Stimulated activated CD4-positive, alpha-beta T cell treated with anti-CD3 and anti-CD28 coated beads, TNF-alpha, amount 100 ng/mL, for 1 hour (primary cell): Measurements from ENCODE around the gene SEMA3A.

Experiments
- DNase-seq, 3 donors: peaks; one replicate each; pipeline ENCODE4 v3.0.0-alpha.2; 2020; ENCODE audit warnings: low read depth in 3 of 3, low spot score in 1 of 3

The SEMA3A gene

DNA sequence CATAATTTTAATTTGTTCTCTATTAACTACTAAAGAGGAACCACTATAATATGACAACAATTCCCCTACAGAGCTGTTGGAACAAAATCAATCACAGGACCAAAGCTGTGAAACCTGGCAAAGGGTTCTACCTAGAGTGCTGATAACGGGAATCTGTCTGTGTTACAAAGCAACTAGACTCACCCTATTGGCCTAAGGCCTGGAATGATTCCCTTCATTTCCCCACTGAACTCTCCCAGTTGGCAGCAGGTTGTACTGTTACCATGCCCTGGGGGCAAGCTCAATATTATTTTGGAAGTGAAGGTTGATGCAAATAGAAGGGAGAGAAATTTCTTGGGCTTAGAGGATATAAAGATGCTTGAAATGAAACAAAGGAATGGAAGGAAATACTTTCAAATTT, 81.8 kb downstream of the SEMA3A start:
- DNase-seq, result no peak

- no peak for DNase-seq
Measured at GRCh38 chr7:84111842-84112241, 82.7 kb downstream of the SEMA3A start.

- DNase-seq, result no peak
Measured at GRCh38 chr7:84110400-84110799, 84.2 kb downstream of the SEMA3A start.

DNA sequence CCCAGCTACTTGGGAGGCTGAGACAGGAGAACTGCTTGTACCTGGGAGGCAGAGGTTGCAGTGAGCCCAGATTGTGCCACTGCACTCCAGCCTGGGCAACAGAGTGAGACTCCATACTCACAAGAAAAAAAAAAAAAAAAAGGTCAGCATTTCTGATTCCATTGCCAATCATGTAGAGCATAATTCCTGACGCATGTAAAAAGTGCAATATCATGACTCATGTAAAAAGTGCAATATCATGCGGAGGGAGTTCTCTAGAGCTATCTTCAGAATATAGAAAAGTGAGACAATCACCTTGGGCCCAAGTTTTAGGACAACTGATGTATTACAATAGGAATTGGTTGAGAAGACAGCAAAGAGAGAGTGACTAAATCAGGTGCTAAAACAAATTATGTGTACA, 85.8 kb downstream of the SEMA3A start:
- no peak for DNase-seq

- DNase-seq, result no peak
Measured at GRCh38 chr7:84108119-84108518, 86.5 kb downstream of the SEMA3A start.

- DNase-seq, result no peak
Measured at GRCh38 chr7:84107259-84107658, 87.3 kb downstream of the SEMA3A start.

DNA sequence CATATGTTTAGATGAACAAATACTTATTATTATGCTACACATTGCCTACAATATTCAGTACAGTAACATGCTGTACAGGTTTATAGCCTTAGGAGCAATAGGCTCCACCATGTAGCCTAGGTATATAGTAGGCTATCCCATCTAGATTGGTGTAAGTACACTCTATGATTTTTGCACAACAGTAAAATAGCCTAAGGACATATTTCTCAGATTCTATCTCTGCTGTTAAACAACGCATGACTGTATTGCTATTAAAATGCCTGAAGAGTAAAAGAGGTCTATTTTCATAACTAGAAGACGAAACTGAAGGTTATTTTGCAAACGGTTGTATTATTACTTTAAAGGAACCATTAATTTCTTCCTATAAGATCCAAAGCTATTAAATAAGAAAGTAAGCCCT, 88.3 kb downstream of the SEMA3A start:
- DNase-seq, result no peak

- DNase-seq, result no peak
Measured at GRCh38 chr7:84105586-84105985, 89.0 kb downstream of the SEMA3A start.

DNA sequence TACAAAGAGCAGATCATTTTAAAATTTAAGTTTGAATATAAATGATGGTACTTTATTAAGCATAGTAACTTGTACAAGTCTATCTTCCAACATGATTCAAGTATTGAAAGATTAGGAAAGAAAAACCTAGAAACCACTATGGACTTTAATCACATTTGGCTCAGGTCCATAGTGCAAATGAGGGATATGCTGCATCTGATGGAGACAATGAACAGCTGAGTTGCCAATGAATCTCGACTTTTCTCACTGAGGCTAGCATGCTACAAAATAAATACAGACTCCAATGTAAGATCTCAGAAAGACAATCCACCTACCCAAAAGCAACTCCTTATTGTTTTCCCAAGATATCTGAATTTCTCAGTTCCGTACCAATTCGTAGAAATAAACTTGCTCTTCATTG, 89.8 kb downstream of the SEMA3A start:
- DNase-seq, result no peak

DNA sequence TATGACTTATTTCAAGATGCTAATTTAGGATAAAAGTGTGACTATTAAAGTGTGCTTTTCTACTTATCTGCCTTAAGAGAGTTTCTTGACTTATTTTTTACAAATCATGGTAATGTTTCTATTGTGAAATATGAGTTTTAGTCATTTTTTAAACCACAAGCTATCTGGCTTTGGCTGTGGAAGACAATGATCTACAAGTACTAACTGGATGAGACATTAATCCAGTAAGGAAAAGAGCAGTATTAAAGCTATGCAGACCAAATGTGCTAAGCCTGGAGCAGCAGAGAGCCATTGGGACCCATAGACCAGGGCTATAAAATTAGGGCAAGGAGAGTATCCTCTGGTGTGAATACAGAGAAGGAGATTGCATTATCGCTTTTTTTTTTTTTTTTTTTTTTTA, 92.4 kb downstream of the SEMA3A start:
- no peak for DNase-seq

GRCh38 chr7:84100866-84101265, 93.7 kb downstream of the SEMA3A start:
- no peak for DNase-seq

GRCh38 chr7:84095971-84096370, 98.6 kb downstream of the SEMA3A start:
- DNase-seq, result no peak

- no peak for DNase-seq
Measured at GRCh38 chr7:84092207-84092606, 102.4 kb downstream of the SEMA3A start.

DNA sequence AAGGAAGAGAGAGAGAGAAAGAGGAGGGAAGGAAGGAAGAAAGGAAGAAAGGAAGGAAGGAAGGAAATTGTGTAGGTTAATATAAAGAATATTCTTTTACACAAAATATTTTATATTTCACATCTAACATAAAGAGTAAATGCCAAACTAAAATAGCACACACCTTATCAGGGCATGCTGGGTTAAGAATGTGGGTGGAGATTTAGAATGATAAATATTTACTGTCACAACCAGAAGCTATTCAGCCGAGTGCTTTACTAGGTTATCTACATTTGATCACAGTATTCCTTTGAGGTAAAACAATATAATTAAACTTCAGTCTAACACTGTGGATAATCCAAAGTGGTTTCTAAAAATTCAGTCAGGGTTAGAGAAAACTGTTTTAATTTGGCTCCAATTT, 103.3 kb downstream of the SEMA3A start:
- no peak for DNase-seq

DNA sequence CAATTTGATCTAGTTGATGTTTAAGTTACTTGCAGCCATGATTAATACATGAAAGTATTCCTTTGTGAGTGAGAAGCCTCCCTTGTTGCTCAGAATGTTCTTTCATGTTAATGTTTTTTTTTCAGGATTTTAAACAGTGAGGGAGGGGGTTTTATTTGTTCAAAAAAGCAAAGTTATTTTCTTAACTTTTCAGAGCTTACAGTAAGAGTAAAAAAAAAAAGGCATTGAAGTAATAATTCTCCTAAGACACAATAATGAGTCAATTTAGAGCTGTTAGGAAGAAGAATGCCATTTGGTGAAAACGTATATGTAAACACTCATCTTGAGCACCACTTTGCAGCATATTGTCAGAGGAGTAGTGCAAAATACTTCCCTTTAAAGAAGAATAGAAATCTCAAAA, 105.8 kb downstream of the SEMA3A start:
- DNase-seq, result no peak

GRCh38 chr7:84085998-84086397, 108.6 kb downstream of the SEMA3A start:
- no peak for DNase-seq

DNA sequence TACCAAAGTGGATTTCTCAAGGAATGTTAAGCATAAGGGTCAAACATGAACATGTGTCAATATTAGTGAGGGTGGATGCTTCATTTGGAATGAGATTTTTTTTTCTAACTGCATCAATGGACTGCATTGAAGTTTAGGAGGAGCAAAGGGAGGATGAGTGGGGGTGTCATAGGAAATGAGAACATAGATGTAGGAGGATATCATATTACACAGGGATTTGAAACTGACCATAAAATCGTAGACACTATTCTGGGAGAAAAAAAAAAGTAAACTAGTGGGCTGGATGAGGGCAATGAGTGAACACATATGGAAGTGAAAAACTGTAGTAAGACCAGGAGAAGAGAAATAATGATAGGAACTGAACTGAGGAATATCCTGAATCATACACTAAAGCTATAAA, 109.4 kb downstream of the SEMA3A start:
- DNase-seq, result no peak

DNA sequence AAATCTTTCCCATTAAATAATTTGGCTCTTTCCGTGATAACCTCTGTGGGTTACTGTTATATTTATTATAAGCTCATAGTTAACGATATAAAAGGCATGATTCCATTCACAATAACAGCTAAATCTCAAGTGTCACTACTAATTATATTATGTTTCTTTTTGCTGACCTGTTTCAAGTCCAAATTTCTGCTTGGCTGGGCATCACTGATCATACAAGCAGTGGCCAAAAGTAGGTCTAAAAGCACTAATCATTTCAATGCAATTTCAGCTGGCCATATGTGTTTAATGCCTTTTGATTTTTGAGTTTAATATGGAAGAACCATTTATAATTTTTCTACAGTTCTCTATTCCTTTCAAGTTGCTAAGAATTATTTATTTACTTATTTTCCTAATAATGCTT, 110.7 kb downstream of the SEMA3A start:
- DNase-seq, result no peak

GRCh38 chr7:84081973-84082522, 112.5 kb downstream of the SEMA3A start:
- no peak for DNase-seq

- DNase-seq, result no peak
Measured at GRCh38 chr7:84077336-84077735, 117.3 kb downstream of the SEMA3A start.

DNA sequence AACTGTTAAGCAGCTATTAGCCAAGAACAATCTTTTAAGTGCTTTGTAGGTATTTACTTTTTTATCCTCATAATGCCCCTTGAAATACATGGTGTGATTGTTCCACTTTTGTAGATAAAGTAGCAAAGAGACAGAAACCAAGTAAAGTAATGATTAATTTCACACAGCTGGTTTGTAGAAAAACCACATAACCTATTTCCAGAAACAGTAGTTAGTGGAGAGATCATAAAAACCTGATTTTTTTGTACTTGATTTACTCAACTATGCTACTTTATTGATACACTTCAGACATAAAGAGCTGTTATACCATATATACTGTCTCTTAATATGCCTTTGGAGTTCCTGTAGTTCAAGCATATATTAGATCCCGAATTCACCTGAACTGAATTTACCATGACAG, 118.4 kb downstream of the SEMA3A start:
- no peak for DNase-seq

GRCh38 chr7:84073186-84073875, 121.3 kb downstream of the SEMA3A start:
- no peak for DNase-seq

DNA sequence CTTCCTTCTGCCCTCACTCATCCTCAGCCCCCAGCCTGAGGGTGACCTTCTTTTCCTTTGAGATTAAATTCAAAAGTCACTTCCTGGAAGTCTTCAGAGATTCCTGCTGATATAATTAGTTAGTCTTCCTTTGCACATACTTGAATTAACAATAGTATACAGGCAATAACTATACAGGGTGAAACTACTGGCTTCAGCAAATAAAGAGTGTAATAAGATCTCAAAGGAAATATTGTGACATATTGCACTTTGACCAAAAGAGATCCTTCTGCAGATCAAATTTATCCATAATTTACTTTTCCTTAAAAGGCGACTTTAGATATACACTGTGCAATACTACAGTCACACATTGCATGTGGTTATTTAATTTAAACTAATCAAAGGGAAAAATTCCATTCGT, 123.8 kb downstream of the SEMA3A start:
- DNase-seq, result no peak
